HepG2 (cell line): ENCODE measurements around the gene FASTK. TPM values are rescaled to one million over a fixed set of nuclear protein-coding genes. Genes with fewer than 3 reads are reported as not detected.

Source experiments
- CREM ChIP-seq, 2 experiments: sonication (generic) in 1 of 2; formaldehyde crosslinking in 1 of 2; IDR thresholded peaks; 2 replicates each; pipeline versions ENCODE4 v1.4.0 to v1.6.1; 2016 to 2020; ENCODE audit warnings: antibody characterized with exemption in 1 of 2, mild to moderate bottlenecking in 1 of 2, missing genetic modification reagents in 1 of 2
- FLYWCH1 ChIP-seq: sonication (generic); formaldehyde crosslinking; IDR thresholded peaks from 2 replicates; pipeline ENCODE4 v1.8.1; 2023; ENCODE audit warnings: mild to moderate bottlenecking, missing genetic modification reagents
- FOXK2 ChIP-seq: fragments of 450-650 bp; IDR thresholded peaks from 2 replicates; pipeline ENCODE4 v1.6.1; 2016
- HHEX ChIP-seq: IDR thresholded peaks from 2 replicates; pipeline ENCODE4 v1.6.1; 2016; ENCODE audit warnings: control low read depth
- HMG20A ChIP-seq: IDR thresholded peaks from 2 replicates; pipeline ENCODE4 v1.6.1; 2016; ENCODE audit warnings: borderline replicate concordance
- JUND ChIP-seq: sonication (generic); formaldehyde crosslinking; IDR thresholded peaks from 2 replicates; pipeline ENCODE4 v1.8.0; 2022; ENCODE audit warnings: mild to moderate bottlenecking, missing genetic modification reagents
- MED8 ChIP-seq: sonication (generic); formaldehyde crosslinking; IDR thresholded peaks from 2 replicates; pipeline ENCODE4 v1.8.1; 2023; ENCODE audit warnings: mild to moderate bottlenecking, missing genetic modification reagents; ENCODE audit not compliant: insufficient replicate concordance
- NFYC ChIP-seq: IDR thresholded peaks from 2 replicates; pipeline ENCODE4 v1.6.1; 2016; ENCODE audit warnings: missing genetic modification reagents, missing compliant biosample characterization
- ONECUT2 ChIP-seq: sonication (generic); formaldehyde crosslinking; IDR thresholded peaks from 2 replicates; pipeline ENCODE4 v1.4.0; 2020; ENCODE audit warnings: missing genetic modification reagents
- PAX8 ChIP-seq: sonication (generic); formaldehyde crosslinking; IDR thresholded peaks from 2 replicates; pipeline ENCODE4 v1.8.0; 2022; ENCODE audit warnings: mild to moderate bottlenecking, missing genetic modification reagents, borderline replicate concordance
- SATB2 ChIP-seq: sonication (generic); formaldehyde crosslinking; IDR thresholded peaks from 2 replicates; pipeline ENCODE4 v1.5.0; 2020; ENCODE audit warnings: missing genetic modification reagents
- SMARCC2 ChIP-seq: fragments of 450-650 bp; IDR thresholded peaks from 2 replicates; pipeline ENCODE4 v1.6.1; 2017; ENCODE audit warnings: antibody characterized with exemption, mild to moderate bottlenecking
- SPEN ChIP-seq: sonication (generic); formaldehyde crosslinking; IDR thresholded peaks from 2 replicates; pipeline ENCODE4 v1.5.1; 2020; ENCODE audit warnings: low read depth, mild to moderate bottlenecking, missing genetic modification reagents
- SSRP1 ChIP-seq: IDR thresholded peaks from 2 replicates; pipeline ENCODE4 v1.6.1; 2016; ENCODE audit warnings: control low read depth
- ZKSCAN5 ChIP-seq: sonication (generic); formaldehyde crosslinking; IDR thresholded peaks from 2 replicates; pipeline ENCODE4 v1.5.1; 2020; ENCODE audit warnings: mild to moderate bottlenecking, missing genetic modification reagents
- ZNF672 ChIP-seq: sonication (generic); formaldehyde crosslinking; IDR thresholded peaks from 2 replicates; pipeline ENCODE4 v1.8.1; 2022; ENCODE audit warnings: missing genetic modification reagents
- polyA plus RNA-seq, 8 experiments: library from polyadenylated mRNA; depleted of rRNA in 3 of 8; stranded (reverse) in 7 of 8; unstranded in 1 of 8; fragments of >200 nt; fragmentation: Illumina TruSeq in 4 of 8; extraction: Trizol in 4 of 8; gene quantifications; 2 replicates each; pipeline versions ENCODE4 v1.2.1 to v1.2.3, GENCODE V29; 2011 to 2016; ENCODE audit warnings: low read depth in 4 of 8, missing spikeins in 1 of 8, mixed read lengths in 1 of 8; ENCODE audit not compliant: insufficient read depth in 1 of 8
- total RNA-seq, 5 experiments: library from RNA; depleted of rRNA; stranded (reverse); fragments of >200 nt; fragmentation: Illumina TruSeq; extraction: Trizol; gene quantifications; 2 replicates each; pipeline ENCODE4 v1.2.3, GENCODE V29; 2016; ENCODE audit warnings: low read depth in 1 of 5
- TF ChIP-seq, protein P1 (sequence below): sonication (generic); formaldehyde crosslinking; IDR thresholded peaks from 2 replicates; pipeline ENCODE4 v1.9.0; 2021; ENCODE audit warnings: missing genetic modification reagents, borderline replicate concordance
- TF ChIP-seq, protein P2 (sequence below): sonication (generic); formaldehyde crosslinking; IDR thresholded peaks from 2 replicates; pipeline ENCODE4 v1.4.0; 2020; ENCODE audit warnings: missing genetic modification reagents
- TF ChIP-seq, protein P3 (sequence below): sonication (generic); formaldehyde crosslinking; IDR thresholded peaks from 2 replicates; pipeline ENCODE4 v1.4.0; 2020; ENCODE audit warnings: missing genetic modification reagents, low read depth, mild to moderate bottlenecking, borderline replicate concordance
- TF ChIP-seq, protein P4 (sequence below): sonication (generic); formaldehyde crosslinking; IDR thresholded peaks from 2 replicates; pipeline ENCODE4 v1.4.0; 2020; ENCODE audit warnings: missing genetic modification reagents

Gene FASTK
- total and polyA plus RNA-seq, 2 of the 13 experiments (the other 11 are each of a cell fraction or from before 2014, with no cell fraction given), result 52.9 to 55.7 TPM

DNA sequence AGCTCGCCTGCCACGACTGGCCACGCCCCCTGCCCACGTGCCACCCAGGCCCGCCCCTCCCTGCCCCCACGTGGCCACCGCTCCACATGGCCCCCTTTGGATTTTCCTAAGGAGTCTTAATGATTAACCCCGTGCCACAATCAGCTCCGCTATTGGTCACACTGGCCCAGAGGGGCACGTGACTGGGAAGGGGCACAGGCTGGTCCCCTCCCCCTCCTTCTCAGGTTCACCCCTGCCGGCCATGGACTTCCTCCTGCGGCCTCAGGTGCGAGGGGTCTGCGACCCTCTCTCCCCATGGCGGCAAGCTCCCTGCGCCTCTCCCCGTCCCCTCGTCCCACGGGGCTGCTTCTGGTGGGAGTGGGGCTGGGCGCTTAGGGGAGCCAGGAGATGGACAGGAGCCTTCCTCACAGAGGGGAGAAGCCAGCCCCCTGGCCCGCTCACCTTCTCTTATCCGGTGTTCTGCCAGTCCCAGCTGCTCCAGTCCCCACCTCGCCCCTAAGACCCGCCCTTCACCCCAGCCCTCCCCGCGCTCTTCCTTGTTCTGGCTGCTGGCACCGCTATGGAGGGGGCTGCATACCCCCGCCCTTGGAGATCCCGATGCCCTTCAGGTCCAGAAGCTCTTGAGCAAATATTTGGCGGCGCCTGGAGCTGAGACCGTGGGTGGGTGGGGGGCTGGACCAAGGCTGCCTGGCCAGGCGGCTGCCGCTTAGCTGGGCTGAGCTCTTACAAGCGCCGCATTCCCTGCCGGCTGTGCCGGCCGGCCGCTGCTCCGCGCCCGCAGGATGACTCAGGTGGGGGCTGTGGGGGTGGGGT lies 18.0 kb downstream of the FASTK start (continued):
- no peak for TF ChIP-seq SMARCC2
- TF ChIP-seq, protein P1, sequence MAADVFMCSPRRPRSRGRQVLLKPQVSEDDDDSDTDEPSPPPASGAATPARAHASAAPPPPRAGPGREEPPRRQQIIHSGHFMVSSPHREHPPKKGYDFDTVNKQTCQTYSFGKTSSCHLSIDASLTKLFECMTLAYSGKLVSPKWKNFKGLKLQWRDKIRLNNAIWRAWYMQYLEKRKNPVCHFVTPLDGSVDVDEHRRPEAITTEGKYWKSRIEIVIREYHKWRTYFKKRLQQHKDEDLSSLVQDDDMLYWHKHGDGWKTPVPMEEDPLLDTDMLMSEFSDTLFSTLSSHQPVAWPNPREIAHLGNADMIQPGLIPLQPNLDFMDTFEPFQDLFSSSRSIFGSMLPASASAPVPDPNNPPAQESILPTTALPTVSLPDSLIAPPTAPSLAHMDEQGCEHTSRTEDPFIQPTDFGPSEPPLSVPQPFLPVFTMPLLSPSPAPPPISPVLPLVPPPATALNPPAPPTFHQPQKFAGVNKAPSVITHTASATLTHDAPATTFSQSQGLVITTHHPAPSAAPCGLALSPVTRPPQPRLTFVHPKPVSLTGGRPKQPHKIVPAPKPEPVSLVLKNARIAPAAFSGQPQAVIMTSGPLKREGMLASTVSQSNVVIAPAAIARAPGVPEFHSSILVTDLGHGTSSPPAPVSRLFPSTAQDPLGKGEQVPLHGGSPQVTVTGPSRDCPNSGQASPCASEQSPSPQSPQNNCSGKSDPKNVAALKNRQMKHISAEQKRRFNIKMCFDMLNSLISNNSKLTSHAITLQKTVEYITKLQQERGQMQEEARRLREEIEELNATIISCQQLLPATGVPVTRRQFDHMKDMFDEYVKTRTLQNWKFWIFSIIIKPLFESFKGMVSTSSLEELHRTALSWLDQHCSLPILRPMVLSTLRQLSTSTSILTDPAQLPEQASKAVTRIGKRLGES, result peak; percentile 78
- TF ChIP-seq ZNF672 (CRISPR knock-in tag), result no peak
- TF ChIP-seq, protein P2, sequence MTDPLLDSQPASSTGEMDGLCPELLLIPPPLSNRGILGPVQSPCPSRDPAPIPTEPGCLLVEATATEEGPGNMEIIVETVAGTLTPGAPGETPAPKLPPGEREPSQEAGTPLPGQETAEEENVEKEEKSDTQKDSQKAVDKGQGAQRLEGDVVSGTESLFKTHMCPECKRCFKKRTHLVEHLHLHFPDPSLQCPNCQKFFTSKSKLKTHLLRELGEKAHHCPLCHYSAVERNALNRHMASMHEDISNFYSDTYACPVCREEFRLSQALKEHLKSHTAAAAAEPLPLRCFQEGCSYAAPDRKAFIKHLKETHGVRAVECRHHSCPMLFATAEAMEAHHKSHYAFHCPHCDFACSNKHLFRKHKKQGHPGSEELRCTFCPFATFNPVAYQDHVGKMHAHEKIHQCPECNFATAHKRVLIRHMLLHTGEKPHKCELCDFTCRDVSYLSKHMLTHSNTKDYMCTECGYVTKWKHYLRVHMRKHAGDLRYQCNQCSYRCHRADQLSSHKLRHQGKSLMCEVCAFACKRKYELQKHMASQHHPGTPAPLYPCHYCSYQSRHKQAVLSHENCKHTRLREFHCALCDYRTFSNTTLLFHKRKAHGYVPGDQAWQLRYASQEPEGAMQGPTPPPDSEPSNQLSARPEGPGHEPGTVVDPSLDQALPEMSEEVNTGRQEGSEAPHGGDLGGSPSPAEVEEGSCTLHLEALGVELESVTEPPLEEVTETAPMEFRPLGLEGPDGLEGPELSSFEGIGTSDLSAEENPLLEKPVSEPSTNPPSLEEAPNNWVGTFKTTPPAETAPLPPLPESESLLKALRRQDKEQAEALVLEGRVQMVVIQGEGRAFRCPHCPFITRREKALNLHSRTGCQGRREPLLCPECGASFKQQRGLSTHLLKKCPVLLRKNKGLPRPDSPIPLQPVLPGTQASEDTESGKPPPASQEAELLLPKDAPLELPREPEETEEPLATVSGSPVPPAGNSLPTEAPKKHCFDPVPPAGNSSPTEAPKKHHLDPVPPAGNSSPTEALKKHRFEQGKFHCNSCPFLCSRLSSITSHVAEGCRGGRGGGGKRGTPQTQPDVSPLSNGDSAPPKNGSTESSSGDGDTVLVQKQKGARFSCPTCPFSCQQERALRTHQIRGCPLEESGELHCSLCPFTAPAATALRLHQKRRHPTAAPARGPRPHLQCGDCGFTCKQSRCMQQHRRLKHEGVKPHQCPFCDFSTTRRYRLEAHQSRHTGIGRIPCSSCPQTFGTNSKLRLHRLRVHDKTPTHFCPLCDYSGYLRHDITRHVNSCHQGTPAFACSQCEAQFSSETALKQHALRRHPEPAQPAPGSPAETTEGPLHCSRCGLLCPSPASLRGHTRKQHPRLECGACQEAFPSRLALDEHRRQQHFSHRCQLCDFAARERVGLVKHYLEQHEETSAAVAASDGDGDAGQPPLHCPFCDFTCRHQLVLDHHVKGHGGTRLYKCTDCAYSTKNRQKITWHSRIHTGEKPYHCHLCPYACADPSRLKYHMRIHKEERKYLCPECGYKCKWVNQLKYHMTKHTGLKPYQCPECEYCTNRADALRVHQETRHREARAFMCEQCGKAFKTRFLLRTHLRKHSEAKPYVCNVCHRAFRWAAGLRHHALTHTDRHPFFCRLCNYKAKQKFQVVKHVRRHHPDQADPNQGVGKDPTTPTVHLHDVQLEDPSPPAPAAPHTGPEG, result no peak
- TF ChIP-seq ZKSCAN5 (CRISPR knock-in tag), result no peak
- TF ChIP-seq HMG20A (CRISPR knock-in tag), result no peak
- peak; percentile 50; the same call in 1 of the 2 replicates for TF ChIP-seq CREM (IDR thresholded peaks at IDR 0.05)
- no peak for TF ChIP-seq CREM (CRISPR knock-in tag; IDR thresholded peaks at IDR 0.05)
- TF ChIP-seq, protein P3, sequence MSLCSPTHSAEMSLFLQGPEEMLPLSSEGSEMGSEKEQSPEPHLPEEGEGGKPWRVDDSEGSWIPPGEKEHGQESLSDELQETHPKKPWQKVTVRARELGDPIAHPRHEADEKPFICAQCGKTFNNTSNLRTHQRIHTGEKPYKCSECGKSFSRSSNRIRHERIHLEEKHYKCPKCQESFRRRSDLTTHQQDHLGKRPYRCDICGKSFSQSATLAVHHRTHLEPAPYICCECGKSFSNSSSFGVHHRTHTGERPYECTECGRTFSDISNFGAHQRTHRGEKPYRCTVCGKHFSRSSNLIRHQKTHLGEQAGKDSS (CRISPR knock-in tag), result no peak
- TF ChIP-seq SPEN, result peak; percentile 16; the same call in 1 of the 2 replicates
- no peak for TF ChIP-seq MED8 (CRISPR knock-in tag)
- TF ChIP-seq, protein P4, sequence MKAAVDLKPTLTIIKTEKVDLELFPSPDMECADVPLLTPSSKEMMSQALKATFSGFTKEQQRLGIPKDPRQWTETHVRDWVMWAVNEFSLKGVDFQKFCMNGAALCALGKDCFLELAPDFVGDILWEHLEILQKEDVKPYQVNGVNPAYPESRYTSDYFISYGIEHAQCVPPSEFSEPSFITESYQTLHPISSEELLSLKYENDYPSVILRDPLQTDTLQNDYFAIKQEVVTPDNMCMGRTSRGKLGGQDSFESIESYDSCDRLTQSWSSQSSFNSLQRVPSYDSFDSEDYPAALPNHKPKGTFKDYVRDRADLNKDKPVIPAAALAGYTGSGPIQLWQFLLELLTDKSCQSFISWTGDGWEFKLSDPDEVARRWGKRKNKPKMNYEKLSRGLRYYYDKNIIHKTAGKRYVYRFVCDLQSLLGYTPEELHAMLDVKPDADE (CRISPR knock-in tag), result no peak
- no peak for TF ChIP-seq HHEX
- peak; percentile 75 for TF ChIP-seq NFYC (CRISPR knock-in tag)
- TF ChIP-seq SATB2 (CRISPR knock-in tag), result no peak
- TF ChIP-seq SSRP1 (CRISPR knock-in tag), result 0 out of 2 replicates have a peak, but pooled peaks have one; percentile 54
- no peak for TF ChIP-seq ONECUT2 (CRISPR knock-in tag)
- TF ChIP-seq PAX8, result 0 out of 2 replicates have a peak, but pooled peaks have one; percentile 23
- no peak for TF ChIP-seq FLYWCH1 (CRISPR knock-in tag)
- TF ChIP-seq FOXK2, result no peak
- no peak for TF ChIP-seq JUND (CRISPR knock-in tag)
